Measurements from ENCODE around the gene SDK1. TPM values are rescaled to one million over a fixed set of nuclear protein-coding genes. Genes with fewer than 3 reads are reported as not detected.

Gene SDK1
- total and polyA plus RNA-seq, 2 of the 8 experiments (the other 6 are each of a cell fraction or from before 2014, with no cell fraction given), result 3.3 to 7.2 TPM

- no peaks in the 10 kb centered on the region for H3K79me1 ChIP-seq (ENCODE audit: low read depth, low read length)
- no peak overlapping the region for H3K23ac ChIP-seq (ENCODE audit: insufficient read length)
- DNase-seq (ENCODE audit: low read depth in 1 of 2, low spot score in 2 of 2) (no peak), FAIRE-seq (no peak)
- H2BK12ac ChIP-seq (ENCODE audit: low read depth, low read length), result no peak overlapping the region
- no peak overlapping the region for H3K18ac ChIP-seq (ENCODE audit: extremely low read depth, low read length)
- 80% methylated on average over 5 of the region's 6 CpGs; no CpG with 5 or more reads in 1 of the 2 experiments for whole genome bisulfite sequencing, 2 experiments (ENCODE audit: extremely low coverage in 1 of 2, insufficient coverage in 1 of 2, insufficient read length in 1 of 2, insufficient replicate concordance in 2 of 2, low coverage in 1 of 2, low lambda C conversion rate in 2 of 2, missing lambda C conversion rate in 1 of 2)
- peaks cover 5% of the 10 kb centered on the region; the same call in 1 of the 2 replicates for H3K23me2 ChIP-seq (ENCODE audit: low read depth, low read length)
- no peak overlapping the region for H3K4me3 ChIP-seq (ENCODE audit: extremely low read depth in 1 of 4, insufficient read depth in 2 of 4, low read depth in 3 of 4, low read length in 4 of 4)
- H3K79me2 ChIP-seq (ENCODE audit: control insufficient read depth in 1 of 2, insufficient read depth in 2 of 2, low read length in 2 of 2), result no peaks in the 10 kb centered on the region
- H3K14ac ChIP-seq (ENCODE audit: insufficient read length), result no peak overlapping the region
- ChIA-PET CTCF (ENCODE audit: partially characterized antibody) (interaction anchor here (1.0 to 1.4 kb wide), 4 partner anchors 12 to 229 kb away, joined by 3 to 4 read pairs (median 4); no protein-coding TSS in a partner anchor), POLR2A (ENCODE audit: partially characterized antibody) (interaction anchor here (1.0 kb wide), 1 partner anchor 13 kb away, joined by 3 read pairs; no protein-coding TSS in a partner anchor)
- no peak overlapping the region for H2BK5ac ChIP-seq (ENCODE audit: low read depth, low read length)
- H3K9me3 ChIP-seq (ENCODE audit: insufficient read depth in 2 of 2, low read depth in 1 of 2, low read length in 1 of 2), result peaks cover 0 to 6% of the 10 kb centered on the region in 2 experiments; a peak in 2 of 4 replicates
- no peak overlapping the region for H3K4me2 ChIP-seq (ENCODE audit: insufficient read depth in 1 of 2, low read depth in 2 of 2, low read length in 2 of 2)
- no peak overlapping the region for H3K27ac ChIP-seq (ENCODE audit: low read depth, low read length)
- H2BK120ac ChIP-seq (replicated peaks; ENCODE audit: low read depth, low read length), result no peak overlapping the region
- H4K20me1 ChIP-seq (replicated peaks in 1 of 2; ENCODE audit: control insufficient read depth in 1 of 2, insufficient read depth in 2 of 2, low read length in 2 of 2), result peaks cover 0 to 3% of the 10 kb centered on the region in 2 experiments
- no peak overlapping the region for H2BK20ac ChIP-seq (ENCODE audit: low read length)
- no peak overlapping the region for H3K9ac ChIP-seq (replicated peaks in 1 of 4; ENCODE audit: extremely low read depth in 1 of 4, low read depth in 3 of 4, low read length in 3 of 4)
- no peak overlapping the region for H4K5ac ChIP-seq (ENCODE audit: insufficient read length, low read depth, low read length)
- no peak overlapping the region for H4K91ac ChIP-seq (replicated peaks; ENCODE audit: insufficient read length, low read length)
- no peaks in the 10 kb centered on the region; a peak in 1 of 8 replicates for H3K36me3 ChIP-seq (ENCODE audit: control insufficient read depth in 2 of 4, insufficient read depth in 4 of 4, low read length in 3 of 4)
- H4K8ac ChIP-seq (ENCODE audit: extremely low read depth, insufficient read depth, low read length), result no peak overlapping the region
- peaks cover 4 to 14% (median 11%) of the 10 kb centered on the region in 4 experiments for H3K4me1 ChIP-seq (replicated peaks in 1 of 4; ENCODE audit: control insufficient read depth in 3 of 4, insufficient read depth in 4 of 4, low read length in 3 of 4)
- no peak overlapping the region for H2AFZ ChIP-seq (ENCODE audit: low read length)
- H3K56ac ChIP-seq (replicated peaks; ENCODE audit: insufficient read length, low read depth, low read length), result no peak overlapping the region
- H3K27me3 ChIP-seq (replicated peaks in 1 of 4; ENCODE audit: control insufficient read depth in 3 of 4, extremely low read depth in 1 of 4, insufficient read depth in 3 of 4, low read length in 3 of 4), result no peaks in the 10 kb centered on the region
- H2BK15ac ChIP-seq (ENCODE audit: low read length), result no peak overlapping the region
- H3K4ac ChIP-seq (replicated peaks; ENCODE audit: insufficient read length, low read depth, low read length), result no peak overlapping the region
- H2AK5ac ChIP-seq (ENCODE audit: low read depth, low read length), result no peak overlapping the region
- TF ChIP-seq SIN3A (conservative IDR thresholded peaks at IDR 0.05 in 1 of 2, IDR thresholded peaks at IDR 0.05 in 1 of 2; ENCODE audit: low read depth in 1 of 2, low read length in 2 of 2) (no peak), EP300 (IDR thresholded peaks at IDR 0.05; ENCODE audit: borderline replicate concordance in 1 of 2, low read depth in 2 of 2, low read length in 2 of 2) (no peak), TBP (IDR thresholded peaks at IDR 0.05; ENCODE audit: low read depth, low read length) (no peak), SP4 (IDR thresholded peaks at IDR 0.05; ENCODE audit: low read length) (no peak), RBBP5 (IDR thresholded peaks at IDR 0.05; ENCODE audit: borderline replicate concordance, low read depth, low read length) (no peak), ZNF274 (IDR thresholded peaks at IDR 0.05; ENCODE audit: borderline replicate concordance, extremely low read depth, low read length) (no peak), JUND (IDR thresholded peaks at IDR 0.05; ENCODE audit: low read length) (no peak), CEBPB (IDR thresholded peaks at IDR 0.05; ENCODE audit: low read depth, low read length) (no peak)
Observed at GRCh38 chr7:4244635-4245034, 943.6 kb downstream of the SDK1 start.
